Activated CD8-positive, alpha-beta T cell treated with anti-CD3 and anti-CD28 coated beads, Interleukin-2, amount 10 ng/mL, durations not matched to agents 7 days and 5 days (primary cell): ENCODE measurements around the gene SLA2. TPM values are rescaled to one million over a fixed set of nuclear protein-coding genes. Genes with fewer than 3 reads are reported as not detected.

Experiments
- ATAC-seq: fragments of 150-1000 bp; cut with Tn5 transposase; one replicate; pipeline ENCODE4 v1.10.0; 2021; ENCODE audit warnings: moderate library complexity
- CTCF ChIA-PET: fragments of 350-600 bp; sonication (Branson Sonifier 250); formaldehyde crosslinking; loops from one replicate; lab custom pipeline; 2021; ENCODE audit warnings: antibody characterized with exemption; lab: Charles Lee
- POLR2A ChIA-PET: fragments of 350-600 bp; sonication (Branson Sonifier 250); formaldehyde crosslinking; loops from one replicate; lab custom pipeline; 2021; ENCODE audit warnings: antibody characterized with exemption; lab: Charles Lee
- DNase-seq: peaks from one replicate; pipeline ENCODE4 v3.0.0-alpha.2; 2020
- H3K27ac Mint-ChIP-seq: one replicate; pipeline ENCODE4 v1.8.0; 2021; ENCODE audit warnings: mild to moderate bottlenecking, mixed read lengths
- H3K27me3 Mint-ChIP-seq: one replicate; pipeline ENCODE4 v1.8.0; 2021; ENCODE audit warnings: low read depth, mixed read lengths
- H3K36me3 Mint-ChIP-seq: one replicate; pipeline ENCODE4 v1.8.0; 2021; ENCODE audit warnings: low read depth, mixed read lengths
- H3K4me1 Mint-ChIP-seq: one replicate; pipeline ENCODE4 v1.8.0; 2021; ENCODE audit warnings: low read depth, mixed read lengths
- H3K4me3 Mint-ChIP-seq: one replicate; pipeline ENCODE4 v1.8.0; 2021; ENCODE audit warnings: mild to moderate bottlenecking, mixed read lengths
- H3K9me3 Mint-ChIP-seq: one replicate; pipeline ENCODE4 v1.8.0; 2022; ENCODE audit warnings: mixed read lengths; ENCODE audit not compliant: insufficient read depth
- total RNA-seq, 2 experiments: library from RNA; stranded (reverse); gene quantifications; one replicate each; pipeline ENCODE4 v1.2.3, GENCODE V29; 2021

SLA2 gene
- total RNA-seq, 2 experiments from 2014 or later, result 131 to 137 TPM

GRCh38 chr20:36631646-36632045 lies 14.3 kb downstream of the SLA2 start:
- Mint-ChIP-seq H3K36me3 (peaks cover 76% of the 10 kb centered on the region), H3K27me3 (no peaks in the 10 kb centered on the region), H3K4me3 (no peak overlapping the region), H3K4me1 (peaks cover 70% of the 10 kb centered on the region), H3K9me3 (no peaks in the 10 kb centered on the region), H3K27ac (peak overlapping the region; percentile 96)
- no peak for ATAC-seq
- ChIA-PET CTCF (interaction anchor here (1.2 to 2.0 kb wide), 2 partner anchors 14 kb away, joined by 5 to 9 read pairs; partner anchors contain the start of gene SLA2), POLR2A (interaction anchor here (1.0 to 2.1 kb wide), 2 partner anchors 13 to 50 kb away, joined by 3 to 10 read pairs; partner anchors contain the start of gene SLA2)
- DNase-seq, result no peak

- DNase-seq, result peak; percentile 78
- ChIA-PET POLR2A (interaction anchor here (0.6 to 4.9 kb wide), 6 partner anchors 12 to 888 kb away, joined by 3 to 34 read pairs (median 4); partner anchors contain the start of genes RBM39, SLA2 and TGIF2), CTCF (interaction anchor here (0.6 to 2.0 kb wide), 16 partner anchors 13 to 178 kb away, joined by 3 to 9 read pairs (median 4); partner anchors contain the start of genes DSN1, RAB5IF and SLA2)
- Mint-ChIP-seq H3K4me1 (peaks cover 64% of the 10 kb centered on the region), H3K27ac (peak overlapping the region; percentile 96), H3K27me3 (no peaks in the 10 kb centered on the region), H3K36me3 (peaks cover 77% of the 10 kb centered on the region), H3K4me3 (peak overlapping the region; percentile 60), H3K9me3 (no peaks in the 10 kb centered on the region)
- ATAC-seq, result peak; percentile 95
Observed at GRCh38 chr20:36629719-36630681, 16.0 kb downstream of the SLA2 start.

- ATAC-seq (no peak), DNase-seq (no peak)
- POLR2A ChIA-PET, result interaction anchor here (0.7 to 4.9 kb wide), 2 partner anchors 17 to 40 kb away, joined by 3 to 34 read pairs; partner anchors contain the start of gene SLA2
- peaks cover 82% of the 10 kb centered on the region for H3K36me3 Mint-ChIP-seq
- H3K4me1 Mint-ChIP-seq, result peaks cover 72% of the 10 kb centered on the region
- H3K27ac Mint-ChIP-seq, result peak overlapping the region; percentile 73
- no peaks in the 10 kb centered on the region for H3K9me3 Mint-ChIP-seq
- no peak overlapping the region for H3K4me3 Mint-ChIP-seq
- CTCF ChIA-PET, result interaction anchor here (1.2 to 1.4 kb wide), 2 partner anchors 14 to 39 kb away, joined by 3 to 4 read pairs; no protein-coding TSS in a partner anchor
- no peaks in the 10 kb centered on the region for H3K27me3 Mint-ChIP-seq
Observed at GRCh38 chr20:36628076-36628475, 17.9 kb downstream of the SLA2 start.

GRCh38 chr20:36624944-36625324 lies 21.1 kb downstream of the SLA2 start:
- peak overlapping the region; percentile 66 for H3K27ac Mint-ChIP-seq
- no peaks in the 10 kb centered on the region for H3K27me3 Mint-ChIP-seq
- H3K9me3 Mint-ChIP-seq, result no peaks in the 10 kb centered on the region
- H3K36me3 Mint-ChIP-seq, result peaks cover 68% of the 10 kb centered on the region
- POLR2A ChIA-PET, result interaction anchor here (1.0 to 2.7 kb wide), 3 partner anchors 13 to 21 kb away, joined by 3 to 10 read pairs (median 3); partner anchors contain the start of gene SLA2
- CTCF ChIA-PET, result interaction anchor here (0.6 to 0.7 kb wide), 2 partner anchors 261 to 262 kb away, joined by 3 read pairs; no protein-coding TSS in a partner anchor
- no peak overlapping the region for H3K4me3 Mint-ChIP-seq
- ATAC-seq, result no peak
- DNase-seq, result no peak
- peaks cover 53% of the 10 kb centered on the region for H3K4me1 Mint-ChIP-seq

GRCh38 chr20:36624068-36624943 lies 21.7 kb downstream of the SLA2 start:
- Mint-ChIP-seq H3K9me3 (no peaks in the 10 kb centered on the region), H3K4me1 (peaks cover 47% of the 10 kb centered on the region), H3K27me3 (no peaks in the 10 kb centered on the region), H3K4me3 (no peak overlapping the region), H3K27ac (peak overlapping the region; percentile 66), H3K36me3 (peaks cover 65% of the 10 kb centered on the region)
- CTCF ChIA-PET, result interaction anchor here (0.6 to 1.6 kb wide), 3 partner anchors 18 to 261 kb away, joined by 3 read pairs; partner anchors contain the start of gene RAB5IF
- DNase-seq, result no peak
- POLR2A ChIA-PET, result interaction anchor here (1.0 to 2.7 kb wide), 4 partner anchors 12 to 22 kb away, joined by 3 to 10 read pairs (median 4); partner anchors contain the start of gene SLA2
- no peak for ATAC-seq

GRCh38 chr20:36623444-36623843 lies 22.6 kb downstream of the SLA2 start:
- Mint-ChIP-seq H3K36me3 (peaks cover 65% of the 10 kb centered on the region), H3K9me3 (no peaks in the 10 kb centered on the region), H3K4me3 (no peak overlapping the region), H3K27me3 (no peaks in the 10 kb centered on the region), H3K4me1 (peaks cover 38% of the 10 kb centered on the region), H3K27ac (peak overlapping the region; percentile 66)
- CTCF ChIA-PET, result interaction anchor here (0.6 to 1.6 kb wide), 3 partner anchors 11 to 22 kb away, joined by 3 to 4 read pairs (median 3); partner anchors contain the start of gene RAB5IF
- DNase-seq (no peak), ATAC-seq (no peak)
- POLR2A ChIA-PET, result interaction anchor here (0.6 to 1.6 kb wide), 3 partner anchors 10 to 538 kb away, joined by 3 to 6 read pairs (median 6); no protein-coding TSS in a partner anchor

- H3K9me3 Mint-ChIP-seq, result no peaks in the 10 kb centered on the region
- ChIA-PET CTCF (no interaction called here), POLR2A (no interaction called here)
- no peaks in the 10 kb centered on the region for H3K27me3 Mint-ChIP-seq
- peaks cover 51% of the 10 kb centered on the region for H3K36me3 Mint-ChIP-seq
- ATAC-seq (no peak), DNase-seq (no peak)
- peaks cover 29% of the 10 kb centered on the region for H3K4me1 Mint-ChIP-seq
- peak overlapping the region; percentile 55 for H3K27ac Mint-ChIP-seq
- H3K4me3 Mint-ChIP-seq, result no peak overlapping the region
Observed at GRCh38 chr20:36620917-36621316, 25.1 kb downstream of the SLA2 start.

GRCh38 chr20:36614781-36615557 lies 31.0 kb downstream of the SLA2 start:
- peak overlapping the region; percentile 57 for H3K27ac Mint-ChIP-seq

GRCh38 chr20:36613974-36614373 lies 32.0 kb downstream of the SLA2 start:
- Mint-ChIP-seq H3K36me3 (peaks cover 73% of the 10 kb centered on the region), H3K27ac (peak overlapping the region; percentile 52), H3K4me1 (peaks cover 27% of the 10 kb centered on the region), H3K4me3 (no peak overlapping the region), H3K27me3 (no peaks in the 10 kb centered on the region), H3K9me3 (no peaks in the 10 kb centered on the region)
- POLR2A ChIA-PET, result no interaction called here
- ATAC-seq (no peak), DNase-seq (no peak)
- CTCF ChIA-PET, result interaction anchor here (1.0 to 3.6 kb wide), 7 partner anchors 9 to 132 kb away, joined by 3 to 43 read pairs (median 4); partner anchors contain the start of genes NDRG3 and SLA2

More at GRCh38 chr20:36614781-36615557, 31.0 kb downstream of the SLA2 start:
- H3K4me1 Mint-ChIP-seq, result peaks cover 27% of the 10 kb centered on the region
- no peaks in the 10 kb centered on the region for H3K27me3 Mint-ChIP-seq
- no peak overlapping the region for H3K4me3 Mint-ChIP-seq
- ChIA-PET CTCF (interaction anchor here (1.0 to 3.6 kb wide), 4 partner anchors 10 to 30 kb away, joined by 3 to 43 read pairs (median 3); partner anchors contain the start of gene SLA2), POLR2A (interaction anchor here (0.5 to 0.6 kb wide), 2 partner anchors 131 to 1728 kb away, joined by 3 read pairs; no protein-coding TSS in a partner anchor)
- no peak for DNase-seq
- no peaks in the 10 kb centered on the region for H3K9me3 Mint-ChIP-seq
- ATAC-seq, result no peak
- H3K36me3 Mint-ChIP-seq, result peaks cover 65% of the 10 kb centered on the region

- Mint-ChIP-seq H3K27me3 (no peaks in the 10 kb centered on the region), H3K4me3 (no peak overlapping the region), H3K27ac (peak overlapping the region; percentile 63), H3K4me1 (peaks cover 45% of the 10 kb centered on the region), H3K9me3 (no peaks in the 10 kb centered on the region), H3K36me3 (peaks cover 87% of the 10 kb centered on the region)
- ATAC-seq, result no peak
- DNase-seq, result no peak
- POLR2A ChIA-PET, result interaction anchor here (1.1 to 2.3 kb wide), 3 partner anchors 14 to 34 kb away, joined by 3 to 10 read pairs (median 7); no protein-coding TSS in a partner anchor
- CTCF ChIA-PET, result interaction anchor here (1.3 to 3.6 kb wide), 9 partner anchors 18 to 277 kb away, joined by 3 to 43 read pairs (median 5); partner anchors contain the start of gene SLA2
Observed at GRCh38 chr20:36611625-36612024, 34.4 kb downstream of the SLA2 start.
